Measurements from ENCODE around the gene ATG5.

The ATG5 gene

GRCh38 chr6:106315765-106316374 lies 9.7 kb downstream of the ATG5 start:
- FAIRE-seq (no peak), DNase-seq (ENCODE audit: insufficient read length, low spot score) (no peak)

GRCh38 chr6:106309766-106310373 lies 15.7 kb downstream of the ATG5 start:
- no peak for TF ChIP-seq CTCF (IDR thresholded peaks at IDR 0.05; ENCODE audit: insufficient read depth, missing control alignments)
- no peak for FAIRE-seq
- no peak for DNase-seq (ENCODE audit: insufficient read length, low spot score)

More at GRCh38 chr6:106315765-106316374, 9.7 kb downstream of the ATG5 start:
- no peak for TF ChIP-seq CTCF (IDR thresholded peaks at IDR 0.05; ENCODE audit: insufficient read depth, missing control alignments)

GRCh38 chr6:106308985-106309384 lies 16.6 kb downstream of the ATG5 start:
- FAIRE-seq (no peak), DNase-seq (ENCODE audit: insufficient read length, low spot score) (no peak)
- TF ChIP-seq CTCF (IDR thresholded peaks at IDR 0.05; ENCODE audit: insufficient read depth, missing control alignments): no peak

- FAIRE-seq: no peak
- no peak for DNase-seq (ENCODE audit: insufficient read length, low spot score)
- TF ChIP-seq CTCF (IDR thresholded peaks at IDR 0.05; ENCODE audit: insufficient read depth, missing control alignments): no peak
Observed at GRCh38 chr6:106305740-106306139, 19.8 kb downstream of the ATG5 start.

GRCh38 chr6:106300944-106301343 lies 24.6 kb downstream of the ATG5 start:
- peak; percentile 57 for TF ChIP-seq CTCF (IDR thresholded peaks at IDR 0.05; ENCODE audit: insufficient read depth, missing control alignments)
- FAIRE-seq (no peak), DNase-seq (ENCODE audit: insufficient read length, low spot score) (no peak)

GRCh38 chr6:106300020-106300780 lies 25.4 kb downstream of the ATG5 start:
- DNase-seq (ENCODE audit: insufficient read length, low spot score): no peak
- no peak for TF ChIP-seq CTCF (IDR thresholded peaks at IDR 0.05; ENCODE audit: insufficient read depth, missing control alignments)
- FAIRE-seq: no peak

- no peak for FAIRE-seq
- no peak for DNase-seq (ENCODE audit: insufficient read length, low spot score)
- no peak for TF ChIP-seq CTCF (IDR thresholded peaks at IDR 0.05; ENCODE audit: insufficient read depth, missing control alignments)
Observed at GRCh38 chr6:106293116-106293515, 32.4 kb downstream of the ATG5 start.

Measured in D721Med (cell line).